Activated CD4-positive, CD25-positive, alpha-beta regulatory T cell (primary cell): ENCODE measurements around the gene MRGPRX4.
"Not testable (repeated sequence)": the region's sequence is repeated elsewhere in the genome, so short reads cannot be mapped to it uniquely, and the experiment has no call there.

Source experiments
- DNase-seq, 4 experiments: peaks; one replicate each; lab custom pipeline; 2025; lab: John Stamatoyannopoulos, UW

Gene MRGPRX4

GRCh38 chr11:18172666-18173065, at the start of gene MRGPRX4:
MRGPRX4 (plus strand) TSS chr11:18172837; CDS start chr11:18173257, 420 bp downstream.
- DNase-seq = no peak

- DNase-seq = not testable (repeated sequence)
Observed at GRCh38 chr11:18131115-18131514, 41.5 kb upstream of the MRGPRX4 start.

DNA sequence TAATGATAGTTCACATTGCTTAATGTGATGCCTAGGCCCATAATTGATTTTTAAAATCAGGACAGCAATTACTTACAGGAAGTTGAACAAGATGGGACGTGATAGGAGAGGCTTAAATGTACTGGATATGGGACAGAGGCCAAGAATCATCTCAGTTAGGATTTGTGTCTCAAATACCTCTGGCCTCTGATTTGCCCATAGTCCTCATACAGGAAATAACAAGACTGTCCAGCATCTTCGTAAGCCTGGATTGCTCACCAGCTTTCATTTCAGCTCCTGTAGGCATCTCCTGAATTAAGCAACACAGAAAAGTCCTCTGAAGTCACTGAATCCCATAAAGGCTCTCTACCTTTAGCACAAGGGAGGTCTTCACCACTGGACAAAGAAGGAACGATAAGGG, 40.3 kb upstream of the MRGPRX4 start, which contains the start of gene MRGPRX3:
MRGPRX3 (plus strand) TSS at position 231 of the 400 bp plus-strand sequence. CDS start 4,632 bp downstream, outside the sequence.
- no peak for DNase-seq

DNA sequence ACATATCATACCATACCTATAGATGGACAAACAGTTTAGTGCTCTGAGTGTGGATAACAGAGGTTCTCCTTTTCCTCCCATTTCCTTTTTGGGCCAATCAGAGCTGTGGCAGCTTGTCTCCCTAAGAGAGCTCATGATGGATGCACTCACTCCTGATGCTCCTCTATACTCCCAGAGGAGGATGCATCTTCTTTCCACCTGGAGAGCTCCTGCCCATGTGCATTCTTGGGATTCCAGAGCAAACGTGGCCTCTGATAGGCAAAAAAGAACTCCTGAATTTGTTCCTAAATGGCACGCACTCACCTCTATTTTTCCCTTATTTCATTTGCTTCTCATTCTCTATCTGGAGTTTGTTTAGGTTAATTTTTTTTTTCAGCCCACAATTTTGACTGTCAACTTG, 37.3 kb upstream of the MRGPRX4 start:
- no peak for DNase-seq

DNA sequence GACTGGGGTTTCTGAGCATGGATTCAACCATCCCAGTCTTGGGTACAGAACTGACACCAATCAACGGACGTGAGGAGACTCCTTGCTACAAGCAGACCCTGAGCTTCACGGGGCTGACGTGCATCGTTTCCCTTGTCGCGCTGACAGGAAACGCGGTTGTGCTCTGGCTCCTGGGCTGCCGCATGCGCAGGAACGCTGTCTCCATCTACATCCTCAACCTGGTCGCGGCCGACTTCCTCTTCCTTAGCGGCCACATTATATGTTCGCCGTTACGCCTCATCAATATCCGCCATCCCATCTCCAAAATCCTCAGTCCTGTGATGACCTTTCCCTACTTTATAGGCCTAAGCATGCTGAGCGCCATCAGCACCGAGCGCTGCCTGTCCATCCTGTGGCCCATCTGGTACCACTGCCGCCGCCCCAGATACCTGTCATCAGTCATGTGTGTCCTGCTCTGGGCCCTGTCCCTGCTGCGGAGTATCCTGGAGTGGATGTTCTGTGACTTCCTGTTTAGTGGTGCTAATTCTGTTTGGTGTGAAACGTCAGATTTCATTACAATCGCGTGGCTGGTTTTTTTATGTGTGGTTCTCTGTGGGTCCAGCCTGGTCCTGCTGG, 35.3 kb upstream of the MRGPRX4 start:
- DNase-seq = no peak

- no peak for DNase-seq
Observed at GRCh38 chr11:18140145-18140544, 32.5 kb upstream of the MRGPRX4 start.

GRCh38 chr11:18144243-18144642, 28.4 kb upstream of the MRGPRX4 start:
- DNase-seq = no peak

DNA sequence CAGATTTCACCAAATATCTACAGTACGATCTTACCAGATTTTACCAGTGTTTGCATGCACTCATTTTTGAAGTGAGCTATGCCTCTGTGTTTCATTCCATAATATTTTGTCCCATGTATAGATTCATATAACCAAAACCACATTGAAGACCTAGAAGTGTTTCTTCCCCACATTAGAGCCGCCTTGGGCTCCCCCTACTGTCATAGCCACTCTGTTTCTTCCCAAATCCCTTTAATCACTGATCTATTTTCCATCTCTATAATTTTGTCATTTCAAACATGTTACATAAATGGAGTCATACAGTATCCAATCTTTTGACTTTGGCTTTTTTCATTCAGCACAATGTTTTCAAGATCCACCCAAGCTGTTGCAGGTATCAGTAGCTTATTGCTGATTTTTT, 27.6 kb upstream of the MRGPRX4 start:
- DNase-seq = no peak

DNA sequence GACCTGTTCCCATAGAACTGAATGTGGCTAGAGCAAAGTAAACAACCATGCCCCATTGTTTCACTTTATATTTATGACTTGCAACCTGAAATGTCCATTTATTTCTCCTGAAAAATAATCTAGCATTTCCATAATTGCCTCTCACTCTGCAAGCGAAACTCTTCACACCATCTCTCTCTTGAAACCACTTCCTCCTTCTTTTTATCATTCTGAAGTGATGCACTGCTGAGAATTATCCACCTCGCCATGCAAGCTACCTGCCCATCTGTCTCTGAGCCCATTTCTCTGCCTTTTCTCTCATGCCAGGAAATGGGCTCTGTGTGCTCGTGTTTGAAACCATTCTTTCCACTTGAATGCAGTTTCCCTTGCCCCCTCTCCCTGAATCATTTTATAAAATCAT, 26.8 kb upstream of the MRGPRX4 start:
- no peak for DNase-seq

DNA sequence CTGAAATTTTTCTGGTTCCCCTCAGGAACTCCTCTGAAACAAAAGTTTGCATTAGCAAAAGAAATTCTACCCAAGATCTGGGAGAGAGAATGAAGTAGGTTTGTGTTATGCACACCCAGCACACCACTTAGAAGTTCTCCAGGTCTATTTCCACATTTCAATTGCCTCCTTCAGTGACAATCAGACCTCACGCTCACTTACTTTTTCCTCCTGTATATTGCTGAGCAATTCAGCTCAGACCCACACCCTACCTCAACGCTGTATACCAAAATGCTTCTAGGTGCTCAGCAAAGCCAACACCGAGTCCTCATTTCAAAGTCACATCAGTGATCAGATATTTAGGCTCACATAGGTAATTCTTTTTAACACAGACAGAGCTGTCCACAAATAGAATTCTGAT, 21.1 kb upstream of the MRGPRX4 start:
- no peak for DNase-seq

GRCh38 chr11:18168372-18168771, 4.3 kb upstream of the MRGPRX4 start:
- no peak for DNase-seq

GRCh38 chr11:18171377-18172000, 1.1 kb upstream of the MRGPRX4 start:
- DNase-seq = no peak

DNA sequence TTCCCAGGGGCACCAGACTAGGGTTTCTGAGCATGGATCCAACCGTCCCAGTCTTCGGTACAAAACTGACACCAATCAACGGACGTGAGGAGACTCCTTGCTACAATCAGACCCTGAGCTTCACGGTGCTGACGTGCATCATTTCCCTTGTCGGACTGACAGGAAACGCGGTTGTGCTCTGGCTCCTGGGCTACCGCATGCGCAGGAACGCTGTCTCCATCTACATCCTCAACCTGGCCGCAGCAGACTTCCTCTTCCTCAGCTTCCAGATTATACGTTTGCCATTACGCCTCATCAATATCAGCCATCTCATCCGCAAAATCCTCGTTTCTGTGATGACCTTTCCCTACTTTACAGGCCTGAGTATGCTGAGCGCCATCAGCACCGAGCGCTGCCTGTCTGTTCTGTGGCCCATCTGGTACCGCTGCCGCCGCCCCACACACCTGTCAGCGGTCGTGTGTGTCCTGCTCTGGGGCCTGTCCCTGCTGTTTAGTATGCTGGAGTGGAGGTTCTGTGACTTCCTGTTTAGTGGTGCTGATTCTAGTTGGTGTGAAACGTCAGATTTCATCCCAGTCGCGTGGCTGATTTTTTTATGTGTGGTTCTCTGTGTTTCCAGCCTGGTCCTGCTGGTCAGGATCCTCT, 709 bp downstream of the MRGPRX4 start:
- no peak for DNase-seq

DNA sequence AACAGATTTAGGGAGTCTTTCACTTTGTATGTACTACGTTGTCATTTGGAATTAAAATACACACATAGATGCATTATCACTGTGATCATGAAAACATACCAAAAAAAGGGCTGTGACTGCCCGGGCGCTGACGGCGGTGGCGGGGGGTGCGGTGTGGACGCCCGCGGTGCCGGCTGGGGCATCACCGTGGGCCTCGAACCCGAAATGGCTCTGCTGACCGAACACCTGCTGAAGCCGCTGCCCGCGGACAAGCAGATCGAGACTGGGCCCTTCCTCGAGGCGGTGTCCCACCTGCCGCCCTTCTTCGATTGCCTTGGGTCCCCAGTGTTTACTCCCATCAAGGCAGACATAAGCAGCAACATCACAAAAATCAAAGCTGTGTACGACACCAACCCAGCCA, 16.2 kb downstream of the MRGPRX4 start:
- DNase-seq = no peak

DNA sequence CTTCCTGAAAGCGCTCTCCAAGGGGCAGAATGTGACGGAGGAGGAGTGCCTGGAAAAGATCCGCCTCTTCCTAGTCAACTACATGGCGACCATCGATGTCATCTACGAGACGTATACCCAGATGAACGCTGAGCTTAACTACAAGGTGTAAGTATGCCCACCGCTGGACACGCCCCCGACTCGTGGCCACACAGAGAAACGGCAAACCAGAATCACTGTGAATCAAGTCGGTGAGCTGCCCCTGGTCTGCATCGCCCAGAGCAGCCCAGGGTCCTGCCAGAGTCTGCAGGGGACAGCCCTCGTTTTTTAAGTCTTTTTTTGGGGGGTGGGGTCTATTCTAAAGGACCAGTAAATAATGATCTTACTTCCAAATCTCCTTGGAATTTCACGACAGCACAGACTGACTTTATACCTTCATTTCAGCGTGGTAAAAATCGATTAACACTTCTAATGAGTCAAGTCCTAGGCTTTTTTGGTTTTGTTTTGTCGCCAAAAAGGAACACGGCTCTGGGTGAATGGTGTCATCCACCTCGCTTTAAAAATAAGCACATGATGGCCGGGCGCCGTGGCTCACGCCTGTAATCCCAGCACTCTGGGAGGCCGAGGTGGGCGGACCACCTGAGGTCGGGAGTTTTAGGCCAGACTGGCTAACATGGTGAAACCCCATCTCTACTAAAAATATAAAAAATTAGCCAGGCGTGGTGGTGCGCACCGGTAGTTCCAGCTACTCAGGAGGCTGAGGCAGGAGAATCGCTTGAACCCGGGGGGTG, 17.0 kb downstream of the MRGPRX4 start:
- DNase-seq = not testable (repeated sequence)

GRCh38 chr11:18191376-18191775, 18.7 kb downstream of the MRGPRX4 start:
- no peak for DNase-seq

GRCh38 chr11:18193010-18193409, 20.4 kb downstream of the MRGPRX4 start:
- no peak for DNase-seq

DNA sequence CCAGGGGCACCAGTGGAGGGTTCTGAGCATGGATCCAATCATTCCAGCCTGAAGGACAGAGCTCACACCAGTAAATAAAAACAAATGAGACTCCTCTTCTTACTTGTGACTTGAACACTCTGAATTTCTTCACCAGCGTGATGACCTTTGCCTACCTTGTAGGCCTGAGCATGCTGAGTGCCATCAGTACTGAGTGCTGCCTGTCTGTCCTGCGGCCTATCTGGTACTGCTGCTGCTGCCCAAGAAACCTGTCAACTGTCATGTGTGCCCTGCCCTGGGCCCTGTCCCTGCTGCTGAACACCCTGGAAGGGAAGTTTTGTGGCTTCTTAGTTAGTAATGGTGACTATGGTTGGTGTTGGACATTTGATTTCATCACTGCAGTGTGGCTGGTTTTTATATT, 23.9 kb downstream of the MRGPRX4 start:
- no peak for DNase-seq

- DNase-seq = not testable (repeated sequence)
Observed at GRCh38 chr11:18197738-18198137, 25.1 kb downstream of the MRGPRX4 start.

DNA sequence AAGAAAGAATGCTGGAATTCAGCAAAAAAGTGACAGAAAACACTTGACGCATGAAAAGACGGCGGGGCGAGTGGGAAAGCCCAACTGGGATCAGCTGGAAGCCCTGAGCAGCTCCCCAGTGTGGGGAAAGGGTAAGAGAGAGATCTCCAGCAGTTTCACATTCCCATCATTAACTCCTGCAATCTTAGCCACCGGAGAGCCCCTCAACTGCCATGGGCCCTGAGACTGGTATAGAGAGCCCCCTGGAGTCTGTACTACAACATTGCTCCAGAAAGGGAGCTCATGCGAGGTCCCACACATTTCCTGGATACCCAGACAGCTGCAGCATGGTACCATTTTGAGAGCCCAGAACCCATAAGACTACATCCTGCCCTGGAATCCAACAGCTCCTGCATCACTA, 31.1 kb downstream of the MRGPRX4 start:
- no peak for DNase-seq

DNA sequence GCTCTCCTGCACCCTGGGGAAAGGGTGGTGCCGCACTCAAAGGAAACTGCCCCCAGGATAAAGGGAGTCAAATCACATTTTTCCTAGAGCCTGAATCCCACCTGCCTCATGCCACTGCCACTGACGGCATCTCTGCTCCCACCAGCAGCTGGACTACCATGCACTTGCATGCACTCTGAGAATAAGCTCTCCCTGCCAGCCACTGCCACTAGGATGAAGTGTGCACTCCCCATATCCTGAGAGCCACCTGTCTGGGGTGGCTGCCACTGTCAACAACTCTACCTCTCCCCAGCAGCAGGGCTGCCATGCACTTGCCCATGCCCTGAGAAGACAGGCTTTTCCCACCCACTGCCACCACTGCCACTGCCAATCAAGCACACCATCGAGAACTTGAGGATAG, 31.6 kb downstream of the MRGPRX4 start:
- no peak for DNase-seq

- no peak for DNase-seq
Observed at GRCh38 chr11:18204771-18205170, 32.1 kb downstream of the MRGPRX4 start.

GRCh38 chr11:18209058-18209457, 36.4 kb downstream of the MRGPRX4 start:
- DNase-seq = no peak
